Measurements from ENCODE around the gene ARHGEF39. TPM values are rescaled to one million over a fixed set of nuclear protein-coding genes. Genes with fewer than 3 reads are reported as not detected.

ARHGEF39 gene
- total and polyA plus RNA-seq, 2 experiments from 2014 or later = 1.8 to 2.1 TPM

DNA sequence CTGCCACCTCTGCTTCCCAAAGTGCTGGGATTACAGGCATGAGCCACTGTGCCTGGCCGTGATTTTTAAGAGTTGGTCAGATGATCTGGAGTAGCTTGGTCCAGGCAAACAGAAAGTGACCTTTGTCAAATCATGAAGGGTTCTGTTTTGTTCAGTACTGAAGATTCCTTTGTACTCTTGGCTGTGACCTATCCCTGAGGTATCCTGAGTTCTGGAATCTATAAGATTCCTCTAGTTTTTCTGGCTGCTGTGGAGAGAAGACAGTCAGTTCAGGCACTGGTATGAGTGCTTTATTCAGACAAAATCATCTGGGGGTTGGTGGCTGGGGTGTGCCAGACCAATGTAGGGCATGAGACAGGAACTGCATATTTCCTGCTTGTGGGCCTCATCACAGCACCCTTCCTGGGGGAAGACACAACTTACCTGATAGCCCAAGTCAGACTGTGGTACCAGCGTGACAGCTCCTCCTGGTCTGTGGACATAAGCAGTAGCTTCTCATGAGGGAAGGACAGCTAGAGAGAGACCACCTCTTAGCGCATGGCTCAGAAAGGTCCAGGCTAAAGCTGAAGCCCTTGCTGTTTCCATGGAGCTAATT, 3.1 kb downstream of the ARHGEF39 start:
- Histone ChIP-seq H3K27ac (peak overlapping the region; percentile 3; the same call in 1 of the 2 replicates), H3K4me2 (ENCODE audit: unreplicated experiment) (no peak overlapping the region), H3K9me3 (ENCODE audit: low read depth) (no peaks in the 10 kb centered on the region), H3K9ac (no peak overlapping the region), H3K27me3 (replicated peaks; ENCODE audit: insufficient read depth) (no peaks in the 10 kb centered on the region), H3K36me3 (ENCODE audit: low read depth) (peaks cover 5% of the 10 kb centered on the region; the same call in 1 of the 2 replicates), H2AFZ (no peak overlapping the region), H3K4me1 (ENCODE audit: insufficient read depth) (peaks cover 15% of the 10 kb centered on the region), H3K79me2 (ENCODE audit: insufficient read depth) (peaks cover 18% of the 10 kb centered on the region; the same call in 1 of the 2 replicates), H4K20me1 (ENCODE audit: insufficient read depth) (no peaks in the 10 kb centered on the region), H3K4me3 (no peak overlapping the region), H3F3A (ENCODE audit: insufficient read depth) (peaks cover 32% of the 10 kb centered on the region), H3K9me2 (ENCODE audit: insufficient read depth) (no peaks in the 10 kb centered on the region)
- TF ChIP-seq EZH2 (IDR thresholded peaks at IDR 0.05; ENCODE audit: insufficient read depth, poor library complexity, severe bottlenecking) (no peak), EZH2phosphoT487 (IDR thresholded peaks at IDR 0.05; ENCODE audit: insufficient read depth, low read depth) (no peak)
- DNase-seq = no peak
- in situ Hi-C loops (cut with MboI) = no loop called here
- WGBS, 2 experiments (ENCODE audit: low coverage in 1 of 2, low lambda C conversion rate in 2 of 2, missing lambda C conversion rate in 2 of 2) = 79 to 81% methylated on average over 3 of the region's 3 CpGs

DNA sequence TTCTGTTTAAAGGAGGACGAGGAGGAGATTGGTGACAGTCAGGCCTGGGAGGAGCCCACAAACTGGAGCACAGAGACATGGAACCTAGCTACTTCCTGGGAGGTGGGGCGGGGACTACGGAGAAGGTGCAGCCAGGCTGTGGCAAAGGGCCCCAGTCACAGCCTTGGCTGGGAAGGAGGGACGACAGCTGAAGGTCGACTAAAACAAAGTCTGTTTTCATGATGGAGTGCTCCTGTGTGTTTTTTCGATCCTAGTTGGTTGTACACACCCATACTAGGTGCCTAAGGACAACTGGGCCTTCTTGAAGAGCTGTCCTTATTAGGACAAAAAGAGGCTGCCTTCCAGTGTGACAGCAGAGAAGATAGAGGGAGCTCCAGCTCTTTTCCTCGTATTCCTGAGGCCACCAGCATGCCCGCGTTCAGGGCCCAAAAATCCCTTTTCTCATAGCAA, 4.0 kb downstream of the ARHGEF39 start:
- H3K36me3 ChIP-seq (ENCODE audit: low read depth) = peaks cover 5% of the 10 kb centered on the region; the same call in 1 of the 2 replicates
- in situ Hi-C loops (cut with MboI) = no loop called here
- no peaks in the 10 kb centered on the region for H4K20me1 ChIP-seq (ENCODE audit: insufficient read depth)
- H3K27ac ChIP-seq = no peak overlapping the region
- DNase-seq = peak; percentile 53
- H3K4me1 ChIP-seq (ENCODE audit: insufficient read depth) = peaks cover 18% of the 10 kb centered on the region
- H3K27me3 ChIP-seq (replicated peaks; ENCODE audit: insufficient read depth) = no peaks in the 10 kb centered on the region
- no peaks in the 10 kb centered on the region for H3K9me2 ChIP-seq (ENCODE audit: insufficient read depth)
- peaks cover 18% of the 10 kb centered on the region; the same call in 1 of the 2 replicates for H3K79me2 ChIP-seq (ENCODE audit: insufficient read depth)
- H3K4me2 ChIP-seq (ENCODE audit: unreplicated experiment) = no peak overlapping the region
- no peak overlapping the region for H3K4me3 ChIP-seq
- H3F3A ChIP-seq (ENCODE audit: insufficient read depth) = peaks cover 32% of the 10 kb centered on the region
- no peak overlapping the region for H3K9ac ChIP-seq
- no peak overlapping the region for H2AFZ ChIP-seq
- TF ChIP-seq EZH2phosphoT487 (IDR thresholded peaks at IDR 0.05; ENCODE audit: insufficient read depth, low read depth) (no peak), EZH2 (IDR thresholded peaks at IDR 0.05; ENCODE audit: insufficient read depth, poor library complexity, severe bottlenecking) (no peak)
- no peaks in the 10 kb centered on the region for H3K9me3 ChIP-seq (ENCODE audit: low read depth)
- WGBS, 2 experiments (ENCODE audit: low coverage in 1 of 2, low lambda C conversion rate in 2 of 2, missing lambda C conversion rate in 2 of 2) = 60 to 63% methylated on average over 9 of the region's 9 CpGs

- Histone ChIP-seq H4K20me1 (ENCODE audit: insufficient read depth) (no peaks in the 10 kb centered on the region), H3K4me1 (ENCODE audit: insufficient read depth) (peaks cover 18% of the 10 kb centered on the region), H3K9me2 (ENCODE audit: insufficient read depth) (no peaks in the 10 kb centered on the region), H3K36me3 (ENCODE audit: low read depth) (peaks cover 5% of the 10 kb centered on the region; the same call in 1 of the 2 replicates), H3K9me3 (ENCODE audit: low read depth) (no peaks in the 10 kb centered on the region), H3K79me2 (ENCODE audit: insufficient read depth) (peaks cover 18% of the 10 kb centered on the region; the same call in 1 of the 2 replicates), H3K27ac (peak overlapping the region; percentile 98), H3F3A (ENCODE audit: insufficient read depth) (peaks cover 30% of the 10 kb centered on the region), H3K9ac (peak overlapping the region; percentile 89), H3K4me2 (ENCODE audit: unreplicated experiment) (peak overlapping the region; percentile 97), H3K4me3 (peak overlapping the region; percentile 90), H3K27me3 (replicated peaks; ENCODE audit: insufficient read depth) (no peaks in the 10 kb centered on the region), H2AFZ (no peak overlapping the region)
- TF ChIP-seq EZH2 (IDR thresholded peaks at IDR 0.05; ENCODE audit: insufficient read depth, poor library complexity, severe bottlenecking) = no peak
- TF ChIP-seq EZH2phosphoT487 (IDR thresholded peaks at IDR 0.05; ENCODE audit: insufficient read depth, low read depth) = no peak
- in situ Hi-C loops (cut with MboI) = no loop called here
- DNase-seq = peak; percentile 80
- 17 to 25% methylated on average over 3 of the region's 3 CpGs for WGBS, 2 experiments (ENCODE audit: low coverage in 1 of 2, low lambda C conversion rate in 2 of 2, missing lambda C conversion rate in 2 of 2)
These were observed 5.7 kb downstream of the ARHGEF39 start for GRCh38 chr9:35659340-35659739.

- Histone ChIP-seq H3K27ac (peak overlapping the region; percentile 98), H4K20me1 (ENCODE audit: insufficient read depth) (no peaks in the 10 kb centered on the region), H3K27me3 (replicated peaks; ENCODE audit: insufficient read depth) (no peaks in the 10 kb centered on the region), H3K9me3 (ENCODE audit: low read depth) (no peaks in the 10 kb centered on the region), H3K79me2 (ENCODE audit: insufficient read depth) (peaks cover 18% of the 10 kb centered on the region; the same call in 1 of the 2 replicates), H3K4me2 (ENCODE audit: unreplicated experiment) (peak overlapping the region; percentile 97), H3K36me3 (ENCODE audit: low read depth) (peaks cover 5% of the 10 kb centered on the region; the same call in 1 of the 2 replicates), H2AFZ (peak overlapping the region; percentile 68; the same call in 1 of the 2 replicates), H3K4me3 (peak overlapping the region; percentile 90), H3K9ac (peak overlapping the region; percentile 89), H3K4me1 (ENCODE audit: insufficient read depth) (peaks cover 18% of the 10 kb centered on the region), H3F3A (ENCODE audit: insufficient read depth) (peaks cover 26% of the 10 kb centered on the region), H3K9me2 (ENCODE audit: insufficient read depth) (no peaks in the 10 kb centered on the region)
- DNase-seq = peak; percentile 85
- in situ Hi-C loops (cut with MboI) = no loop called here
- no peak for TF ChIP-seq EZH2phosphoT487 (IDR thresholded peaks at IDR 0.05; ENCODE audit: insufficient read depth, low read depth)
- TF ChIP-seq EZH2 (IDR thresholded peaks at IDR 0.05; ENCODE audit: insufficient read depth, poor library complexity, severe bottlenecking) = no peak
- 0% methylated on average over 2 of the region's 2 CpGs for WGBS, 2 experiments (ENCODE audit: low coverage in 1 of 2, low lambda C conversion rate in 2 of 2, missing lambda C conversion rate in 2 of 2)
These were observed 6.1 kb downstream of the ARHGEF39 start for GRCh38 chr9:35658968-35659220.
